PC-9 (cell line): Measurements from ENCODE around the gene NPTN. TPM values are rescaled to one million over a fixed set of nuclear protein-coding genes. Genes with fewer than 3 reads are reported as not detected.
A peak's percentile ranks its signal among the peaks of the same experiment; 100 is the strongest.

Experiments
- BruUV-seq: library from RNA; stranded (reverse); fragments of 400-500 nt; replicated peaks from 2 replicates; lab custom pipeline; 2021; lab: Mats Ljungman, UMichigan
- CTCF ChIA-PET: fragments of 300-600 bp; sonication (Branson Sonifier 250); formaldehyde crosslinking; loops from one replicate; lab custom pipeline; 2022; ENCODE audit warnings: antibody characterized with exemption; lab: Charles Lee
- POLR2A ChIA-PET: fragments of 300-600 bp; sonication (Branson Sonifier 250); formaldehyde crosslinking; loops from one replicate; lab custom pipeline; 2022; ENCODE audit warnings: antibody characterized with exemption; ENCODE audit not compliant: unreplicated experiment; lab: Charles Lee
- DNase-seq, 2 experiments: peaks; one replicate each; pipeline versions ENCODE4 v3.0.0 to v3.0.0-alpha.2; 2015 to 2022; ENCODE audit warnings: mixed read lengths in 1 of 2
- H2AFZ ChIP-seq: fragments of 200-600 bp; sonication (generic); 2 replicates; pipeline ENCODE4 v1.8.1; 2017; ENCODE audit warnings: antibody characterized with exemption
- H3F3A ChIP-seq: fragments of 200-600 bp; sonication (generic); 2 replicates; pipeline ENCODE4 v1.8.1; 2017; ENCODE audit warnings: antibody characterized with exemption, mild to moderate bottlenecking, low read depth; ENCODE audit not compliant: insufficient read depth
- H3K27ac ChIP-seq: fragments of 200-600 bp; sonication (generic); 2 replicates; pipeline ENCODE4 v1.6.1; 2016; ENCODE audit warnings: mixed run types
- H3K27me3 ChIP-seq: fragments of 200-600 bp; sonication (generic); 2 replicates; pipeline ENCODE4 v1.6.1; 2016; ENCODE audit warnings: low read depth, mixed run types; ENCODE audit not compliant: insufficient read depth
- H3K36me3 ChIP-seq: fragments of 200-600 bp; sonication (generic); 2 replicates; pipeline ENCODE4 v1.6.1; 2016; ENCODE audit warnings: low read depth, mixed run types
- H3K4me1 ChIP-seq: fragments of 200-600 bp; sonication (generic); replicated peaks from 2 replicates; pipeline ENCODE4 v1.6.1; 2016; ENCODE audit warnings: mixed run types; ENCODE audit not compliant: insufficient read depth
- H3K4me2 ChIP-seq: fragments of 200-600 bp; sonication (generic); 2 replicates; pipeline ENCODE4 v1.6.1; 2017; ENCODE audit warnings: mixed run types
- H3K4me3 ChIP-seq: fragments of 200-600 bp; sonication (generic); 2 replicates; pipeline ENCODE4 v1.6.1; 2016; ENCODE audit warnings: mixed run types
- H3K79me2 ChIP-seq: fragments of 200-600 bp; sonication (generic); 2 replicates; pipeline ENCODE4 v1.6.1; 2017; ENCODE audit warnings: low read depth, mixed run types
- H3K9me2 ChIP-seq: fragments of 200-600 bp; sonication (generic); 2 replicates; pipeline ENCODE4 v1.8.1; 2017; ENCODE audit warnings: mild to moderate bottlenecking; ENCODE audit not compliant: insufficient read depth
- H3K9me3 ChIP-seq: fragments of 200-600 bp; sonication (generic); 2 replicates; pipeline ENCODE4 v1.8.1; 2016; ENCODE audit warnings: low read depth; ENCODE audit not compliant: insufficient read depth
- H4K20me1 ChIP-seq: fragments of 200-600 bp; sonication (generic); 2 replicates; pipeline ENCODE4 v1.8.1; 2017; ENCODE audit not compliant: insufficient read depth
- CTCF ChIP-seq: fragments of 200-600 bp; sonication (generic); conservative IDR thresholded peaks from 2 replicates; pipeline ENCODE4 v1.6.1; 2017; ENCODE audit warnings: mixed run types, antibody characterized with exemption, mild to moderate bottlenecking, moderate library complexity
- EZH2 ChIP-seq: fragments of 200-600 bp; sonication (generic); IDR thresholded peaks from 2 replicates; pipeline ENCODE4 v1.8.0; 2017; ENCODE audit warnings: antibody characterized with exemption, low read depth
- intact Hi-C: fragments of 100-400 bp; cut with micrococcal nuclease; formaldehyde crosslinking; loops from one replicate; pipeline ENCODE4 v1.10.0; 2022; ENCODE audit not compliant: unreplicated experiment
- total RNA-seq: library from RNA; stranded (reverse); gene quantifications from 2 replicates; pipeline ENCODE4 v1.2.3, GENCODE V29; 2021

Gene NPTN
- total RNA-seq, 1 experiment from 2014 or later: 101 TPM

DNA sequence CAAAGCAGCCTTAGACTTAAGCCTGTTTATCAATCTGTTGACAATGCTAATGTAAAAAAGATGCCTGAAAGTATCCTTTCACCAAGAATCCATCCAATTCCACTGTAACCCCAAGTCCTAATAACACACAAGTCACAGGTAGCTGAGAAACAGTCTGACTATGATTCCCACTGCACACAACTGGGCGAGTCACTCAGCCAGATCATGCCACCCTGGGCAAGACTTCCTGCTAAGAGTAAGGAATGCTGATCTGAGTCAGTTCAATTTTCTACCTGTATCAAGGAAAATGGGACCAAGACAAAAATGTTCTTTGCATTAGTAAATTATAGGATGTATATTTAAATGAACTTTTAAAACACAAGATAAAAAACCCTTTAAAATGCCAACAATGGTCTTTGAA lies 33.3 kb downstream of the NPTN start:
- H3K4me2 ChIP-seq: peak overlapping the region; percentile 63

DNA sequence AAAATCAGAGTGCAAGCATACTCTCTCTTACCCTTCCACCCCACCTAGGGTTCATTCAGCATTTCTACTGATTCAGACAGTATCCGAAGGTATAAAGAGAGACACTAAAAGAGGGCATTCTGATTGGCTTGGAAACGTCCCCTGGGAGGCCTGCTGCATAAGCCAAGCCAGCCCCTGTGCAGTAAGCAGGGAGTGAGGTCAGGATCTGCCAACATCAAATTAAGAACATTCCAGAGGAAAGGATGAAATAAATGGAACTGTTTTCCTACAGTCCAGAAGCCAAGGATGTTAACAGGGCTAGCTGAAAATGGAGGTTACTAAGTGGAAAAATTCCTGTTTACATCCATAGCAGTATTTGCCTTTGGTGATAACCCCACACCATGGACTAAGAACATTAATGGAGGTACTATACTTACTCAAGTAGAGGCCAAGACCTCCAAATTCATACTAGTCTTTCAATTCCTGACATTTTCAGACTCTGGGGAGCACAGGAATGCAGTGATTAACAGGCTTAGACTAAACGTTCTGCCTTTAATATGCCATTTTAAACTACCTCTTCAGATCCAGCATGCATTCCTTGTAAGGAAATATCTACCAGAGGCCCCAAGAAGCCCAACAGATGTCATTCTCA lies 34.5 kb downstream of the NPTN start:
- Histone ChIP-seq H3K27me3 (no peaks in the 10 kb centered on the region), H3K9me3 (no peaks in the 10 kb centered on the region), H2AFZ (no peak overlapping the region), H3K4me3 (no peak overlapping the region), H3F3A (peaks cover 16% of the 10 kb centered on the region; the same call in 1 of the 2 replicates), H3K4me1 (peaks cover 42% of the 10 kb centered on the region), H3K79me2 (peaks cover 72% of the 10 kb centered on the region), H3K36me3 (0 out of 2 replicates have a peak, but pooled peaks cover 7% of the 10 kb centered on the region), H3K27ac (no peak overlapping the region; the same call in 1 of the 2 replicates), H3K9me2 (no peaks in the 10 kb centered on the region), H4K20me1 (peaks cover 7% of the 10 kb centered on the region; the same call in 1 of the 2 replicates), H3K4me2 (no peak overlapping the region)
- intact Hi-C loops: no loop called here
- DNase-seq: no peak
- ChIA-PET POLR2A (no interaction called here), CTCF (no interaction called here)
- BruUV-seq: no TSS peak
- TF ChIP-seq EZH2: no peak
- TF ChIP-seq CTCF: no peak

More for the DNA sequence above, 33.3 kb downstream of the NPTN start:
- intact Hi-C loops: loop anchor here (2.0 kb wide), 1 partner anchor 33 kb away; the partner anchor contains the start of gene NPTN
- H3K79me2 ChIP-seq: peaks cover 85% of the 10 kb centered on the region
- no peak overlapping the region for H3K4me3 ChIP-seq
- no peaks in the 10 kb centered on the region for H3K9me3 ChIP-seq
- H3K4me1 ChIP-seq: peaks cover 42% of the 10 kb centered on the region
- 0 out of 2 replicates have a peak, but pooled peaks cover 7% of the 10 kb centered on the region for H3K36me3 ChIP-seq
- H3K27me3 ChIP-seq: no peaks in the 10 kb centered on the region
- BruUV-seq: no TSS peak
- CTCF ChIA-PET: no interaction called here
- H4K20me1 ChIP-seq: peaks cover 6% of the 10 kb centered on the region; the same call in 1 of the 2 replicates
- TF ChIP-seq CTCF: no peak
- TF ChIP-seq EZH2: no peak
- no peaks in the 10 kb centered on the region for H3K9me2 ChIP-seq
- H3K27ac ChIP-seq: peak overlapping the region; percentile 70
- peaks cover 16% of the 10 kb centered on the region; the same call in 1 of the 2 replicates for H3F3A ChIP-seq
- no peak overlapping the region for H2AFZ ChIP-seq
- POLR2A ChIA-PET: no interaction called here
- DNase-seq: peak; percentile 34 to 84

DNA sequence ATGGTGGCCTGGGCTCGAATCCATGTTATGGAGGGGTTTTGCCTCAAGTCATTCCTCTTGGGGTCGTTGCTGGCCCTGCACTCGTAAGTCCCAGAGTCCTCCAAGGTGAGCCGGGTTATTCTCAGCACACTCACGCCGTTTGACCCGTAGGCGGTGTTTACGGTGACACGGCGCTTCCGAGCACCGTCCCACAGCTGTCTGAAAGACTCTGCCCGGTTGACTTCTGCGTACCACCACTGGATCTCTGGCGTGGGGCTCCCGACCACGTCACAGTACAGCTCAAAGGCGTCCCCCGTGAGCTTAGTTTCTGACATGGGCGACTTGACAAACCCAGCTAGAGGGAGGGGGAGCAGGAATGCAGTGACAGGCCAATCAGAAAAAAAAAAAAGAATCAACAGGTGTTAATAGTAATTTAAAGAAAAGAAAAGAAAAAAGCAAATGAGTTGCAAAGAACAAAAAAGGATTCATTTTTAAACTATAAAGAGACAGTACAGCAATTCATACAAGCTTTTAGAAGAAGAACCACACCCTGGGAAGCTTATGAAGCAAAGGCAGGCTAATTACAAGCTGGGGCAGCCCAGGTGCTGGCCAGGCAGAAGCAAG lies 36.1 kb downstream of the NPTN start:
- peaks cover 15% of the 10 kb centered on the region; the same call in 1 of the 2 replicates for H3F3A ChIP-seq
- intact Hi-C loops: no loop called here
- peaks cover 7% of the 10 kb centered on the region; the same call in 1 of the 2 replicates for H4K20me1 ChIP-seq
- no peak overlapping the region for H3K4me3 ChIP-seq
- H3K4me2 ChIP-seq: no peak overlapping the region
- no peaks in the 10 kb centered on the region for H3K27me3 ChIP-seq
- no peak for DNase-seq
- POLR2A ChIA-PET: no interaction called here
- CTCF ChIA-PET: no interaction called here
- peaks cover 58% of the 10 kb centered on the region for H3K79me2 ChIP-seq
- H3K9me2 ChIP-seq: no peaks in the 10 kb centered on the region
- TF ChIP-seq CTCF (no peak), EZH2 (no peak)
- H3K27ac ChIP-seq: no peak overlapping the region
- 0 out of 2 replicates have a peak, but pooled peaks cover 8% of the 10 kb centered on the region for H3K36me3 ChIP-seq
- no peaks in the 10 kb centered on the region for H3K9me3 ChIP-seq
- peaks cover 29% of the 10 kb centered on the region for H3K4me1 ChIP-seq
- no TSS peak for BruUV-seq
- no peak overlapping the region for H2AFZ ChIP-seq
